Activated CD8-positive, alpha-beta memory T cell treated with anti-CD3 and anti-CD28 coated beads for 4 hours (primary cell): ENCODE data around the gene LORICRIN.

Experiments used
- DNase-seq, 2 donors: peaks; one replicate each; pipeline ENCODE4 v3.0.0-alpha.2; 2020; ENCODE audit warnings: low read depth in 2 of 2

LORICRIN gene

GRCh38 chr1:153306303-153307220 lies 47.1 kb downstream of the LORICRIN start:
- DNase-seq: no peak

- DNase-seq: no peak
These were observed 47.7 kb downstream of the LORICRIN start for GRCh38 chr1:153307221-153307600.

GRCh38 chr1:153308540-153308939 lies 49.1 kb downstream of the LORICRIN start:
- no peak for DNase-seq

GRCh38 chr1:153309441-153309840 lies 50.0 kb downstream of the LORICRIN start:
- DNase-seq: no peak

- no peak for DNase-seq
These were observed 51.0 kb downstream of the LORICRIN start for GRCh38 chr1:153310526-153310925.
